ENCODE results near the gene SMG6. TPM values are rescaled to one million over a fixed set of nuclear protein-coding genes. Genes with fewer than 3 reads are reported as not detected.

SMG6 gene
- total and polyA plus RNA-seq, 11 donors = 12.2 to 38.6 (median 22.1) TPM

DNA sequence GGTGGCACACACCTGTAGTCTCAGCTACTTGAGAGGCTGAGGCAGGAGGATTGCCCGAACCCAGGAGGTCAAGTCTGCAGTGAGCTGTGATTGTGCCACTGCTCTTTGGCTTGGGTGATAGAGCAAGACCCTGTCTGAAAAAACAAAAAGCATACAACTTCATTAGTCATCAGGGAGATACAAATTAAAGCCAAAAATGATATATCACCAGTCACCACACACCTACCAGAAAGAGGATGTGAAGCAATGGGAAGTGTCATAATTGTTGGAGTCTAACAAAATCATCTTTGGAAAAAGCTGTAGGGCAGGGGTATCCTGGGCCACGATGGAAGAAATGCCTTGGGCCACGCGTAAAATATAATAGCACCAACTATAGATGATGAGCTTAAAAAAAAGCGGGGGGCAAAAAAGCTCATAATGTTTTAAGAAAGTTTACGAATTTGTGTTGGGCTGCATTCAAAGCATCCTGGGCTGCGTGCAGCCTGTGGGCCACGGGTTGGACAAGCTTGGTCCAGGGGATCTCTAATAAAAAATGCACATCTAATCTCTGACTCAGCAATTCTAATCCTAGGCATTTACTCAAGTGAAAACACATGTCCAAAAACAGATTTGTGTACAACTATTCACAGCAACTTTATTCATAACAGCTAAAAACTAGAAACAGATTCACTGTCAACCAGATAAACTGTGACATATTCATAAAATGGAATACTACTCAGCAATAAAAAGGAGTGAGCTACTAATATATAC, 182.8 kb downstream of the SMG6 start:
- Histone ChIP-seq H3K4me3 (no peak overlapping the region), H3K9me3 (no peaks in the 10 kb centered on the region), H3K27ac (peak overlapping the region in 1 of 12 donors; percentile 55), H3K27me3 (no peaks in the 10 kb centered on the region), H3K36me3 (peaks cover 0 to 14% (median 7%) of the 10 kb centered on the region in 9 donors), H3K4me1 (peaks cover 5 to 47% (median 29%) of the 10 kb centered on the region in 12 donors)
- TF ChIP-seq, protein P1, sequence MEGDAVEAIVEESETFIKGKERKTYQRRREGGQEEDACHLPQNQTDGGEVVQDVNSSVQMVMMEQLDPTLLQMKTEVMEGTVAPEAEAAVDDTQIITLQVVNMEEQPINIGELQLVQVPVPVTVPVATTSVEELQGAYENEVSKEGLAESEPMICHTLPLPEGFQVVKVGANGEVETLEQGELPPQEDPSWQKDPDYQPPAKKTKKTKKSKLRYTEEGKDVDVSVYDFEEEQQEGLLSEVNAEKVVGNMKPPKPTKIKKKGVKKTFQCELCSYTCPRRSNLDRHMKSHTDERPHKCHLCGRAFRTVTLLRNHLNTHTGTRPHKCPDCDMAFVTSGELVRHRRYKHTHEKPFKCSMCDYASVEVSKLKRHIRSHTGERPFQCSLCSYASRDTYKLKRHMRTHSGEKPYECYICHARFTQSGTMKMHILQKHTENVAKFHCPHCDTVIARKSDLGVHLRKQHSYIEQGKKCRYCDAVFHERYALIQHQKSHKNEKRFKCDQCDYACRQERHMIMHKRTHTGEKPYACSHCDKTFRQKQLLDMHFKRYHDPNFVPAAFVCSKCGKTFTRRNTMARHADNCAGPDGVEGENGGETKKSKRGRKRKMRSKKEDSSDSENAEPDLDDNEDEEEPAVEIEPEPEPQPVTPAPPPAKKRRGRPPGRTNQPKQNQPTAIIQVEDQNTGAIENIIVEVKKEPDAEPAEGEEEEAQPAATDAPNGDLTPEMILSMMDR (IDR thresholded peaks at IDR 0.05) = no peak
- TF ChIP-seq POLR2A (IDR thresholded peaks at IDR 0.05) = no peak
- 91 to 94% (median 93%) methylated on average over 8 of the region's 8 CpGs for WGBS, 4 donors
- ATAC-seq = no peak
- DNase-seq = no peak
- intact Hi-C loops (cut with DNase I) = loop anchor here in 1 of 10 donors (5.0 kb wide), 1 partner anchor 38 kb away; no protein-coding TSS in a partner anchor

DNA sequence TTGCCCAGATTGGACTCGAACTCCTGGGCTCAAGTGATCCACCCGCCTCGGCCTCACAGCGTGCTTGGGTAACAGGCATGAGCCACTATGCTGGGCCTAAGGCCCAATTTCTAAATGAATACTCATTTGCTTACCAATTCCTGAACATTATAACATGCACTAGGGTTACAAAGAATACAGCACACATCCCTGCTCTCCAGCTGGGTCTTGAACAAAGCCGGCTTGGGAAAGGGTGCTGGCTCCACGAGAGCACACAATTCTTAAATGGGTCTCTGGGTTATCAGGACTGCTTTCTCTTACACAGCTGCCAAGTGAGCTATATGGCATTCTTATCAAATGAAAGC, 190.3 kb downstream of the SMG6 start:
- ATAC-seq = no peak
- intact Hi-C loops (cut with DNase I) = loop anchor here in 1 of 10 donors (5.0 kb wide), 1 partner anchor 49 kb away; no protein-coding TSS in a partner anchor
- no peak overlapping the region for H3K4me3 ChIP-seq
- DNase-seq = no peak
- no peaks in the 10 kb centered on the region for H3K36me3 ChIP-seq
- no peaks in the 10 kb centered on the region for H3K9me3 ChIP-seq
- WGBS, 4 donors = 92 to 94% (median 93%) methylated on average over 6 of the region's 6 CpGs
- peaks cover 0 to 4% (median 0%) of the 10 kb centered on the region in 12 donors for H3K4me1 ChIP-seq
- TF ChIP-seq, protein P1 (IDR thresholded peaks at IDR 0.05) = no peak
- TF ChIP-seq POLR2A (IDR thresholded peaks at IDR 0.05) = no peak
- no peaks in the 10 kb centered on the region for H3K27me3 ChIP-seq
- no peak overlapping the region for H3K27ac ChIP-seq

DNA sequence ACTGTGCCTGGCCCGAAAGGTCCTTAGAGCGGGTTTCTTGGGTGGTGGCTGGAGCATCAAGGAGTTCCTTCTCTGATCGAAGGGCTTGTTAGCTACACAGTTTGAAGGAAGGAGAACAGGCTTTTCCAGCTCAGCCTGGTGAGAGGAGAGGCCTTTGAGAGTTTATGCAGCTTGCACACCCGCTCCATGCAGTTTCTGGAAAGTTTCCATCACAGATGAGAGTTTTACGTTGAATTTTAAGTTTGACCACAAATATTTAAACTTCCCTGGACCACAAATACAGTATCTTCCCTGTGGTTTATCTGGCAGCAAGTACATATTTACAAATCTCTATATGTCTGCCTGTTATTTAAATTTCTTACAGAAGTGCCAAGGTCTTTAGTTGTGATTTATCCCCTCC, 191.9 kb downstream of the SMG6 start:
- intact Hi-C loops (cut with DNase I) = loop anchor here in 1 of 10 donors (5.0 kb wide), 1 partner anchor 51 kb away; no protein-coding TSS in a partner anchor
- TF ChIP-seq, protein P1 (IDR thresholded peaks at IDR 0.05) = no peak
- TF ChIP-seq POLR2A (IDR thresholded peaks at IDR 0.05) = no peak
- ATAC-seq = no peak
- WGBS, 4 donors = 92 to 98% (median 95%) methylated on average over 5 of the region's 5 CpGs
- DNase-seq = no peak
- no peak overlapping the region for H3K4me3 ChIP-seq
- H3K4me1 ChIP-seq = peaks cover 0 to 20% (median 12%) of the 10 kb centered on the region in 12 donors
- no peak overlapping the region for H3K27ac ChIP-seq
- no peaks in the 10 kb centered on the region for H3K36me3 ChIP-seq
- H3K27me3 ChIP-seq = no peaks in the 10 kb centered on the region
- H3K9me3 ChIP-seq = no peaks in the 10 kb centered on the region

DNA sequence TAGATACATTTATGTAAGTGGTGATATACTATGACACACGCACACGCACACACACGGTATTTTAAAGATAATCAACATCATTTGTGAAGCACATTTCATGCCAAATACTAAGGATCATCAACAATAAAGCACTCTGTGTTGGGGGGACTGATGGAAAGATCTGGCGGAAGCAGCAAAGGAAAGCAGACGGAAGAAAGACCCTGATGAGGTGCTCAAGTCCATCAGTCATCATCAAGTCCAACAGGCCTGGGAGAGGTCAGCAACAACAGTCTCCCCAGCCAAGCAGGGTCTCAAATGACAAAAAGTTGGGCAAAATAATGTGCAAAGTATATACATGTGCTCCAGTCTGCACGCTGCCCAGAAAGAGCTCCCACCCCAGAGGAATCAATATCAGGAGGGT, 193.1 kb downstream of the SMG6 start:
- Histone ChIP-seq H3K36me3 (no peaks in the 10 kb centered on the region), H3K4me1 (peaks cover 0 to 32% (median 23%) of the 10 kb centered on the region in 12 donors), H3K27me3 (no peaks in the 10 kb centered on the region), H3K9me3 (no peaks in the 10 kb centered on the region), H3K4me3 (no peak overlapping the region), H3K27ac (no peak overlapping the region)
- 93 to 97% (median 95%) methylated on average over 6 of the region's 6 CpGs for WGBS, 4 donors
- intact Hi-C loops (cut with DNase I) = loop anchor here in 1 of 10 donors (5.0 kb wide), 1 partner anchor 52 kb away; no protein-coding TSS in a partner anchor
- DNase-seq (no peak), ATAC-seq (no peak)
- no peak for TF ChIP-seq POLR2A (IDR thresholded peaks at IDR 0.05)
- TF ChIP-seq, protein P1 (IDR thresholded peaks at IDR 0.05) = no peak

All from heart left ventricle (tissue), 16 donors.